Testis (tissue), 3 donors: Measurements from ENCODE around the gene LCLAT1. TPM values are rescaled to one million over a fixed set of nuclear protein-coding genes. Genes with fewer than 3 reads are reported as not detected.
"Not testable (repeated sequence)": the region's sequence is repeated elsewhere in the genome, so short reads cannot be mapped to it uniquely, and the experiment has no call there.

ENCODE experiments used
- DNase-seq: peaks from one replicate; pipeline ENCODE4 v3.0.0-alpha.2; 2019
- H3K27ac ChIP-seq, 2 donors: fragments of 200-600 bp; sonication (generic); one replicate each; pipeline ENCODE4 v1.5.1; 2019
- H3K27me3 ChIP-seq: fragments of 200-600 bp; sonication (generic); one replicate; pipeline ENCODE4 v1.5.1; 2019
- H3K36me3 ChIP-seq: fragments of 200-600 bp; sonication (generic); one replicate; pipeline ENCODE4 v1.5.1; 2017; ENCODE audit warnings: low read depth; ENCODE audit errors: missing control alignments
- H3K4me1 ChIP-seq: fragments of 200-600 bp; sonication (generic); one replicate; pipeline ENCODE4 v1.5.1; 2019
- H3K4me3 ChIP-seq, 2 donors: fragments of 200-600 bp; sonication (generic); one replicate each; pipeline ENCODE4 v1.5.1; 2017 to 2019
- H3K9me3 ChIP-seq: fragments of 200-600 bp; sonication (generic); one replicate; pipeline ENCODE4 v1.5.1; 2017
- POLR2A ChIP-seq: fragments of 450-650 bp; IDR thresholded peaks from one replicate; pipeline ENCODE4 v1.6.1; 2017; ENCODE audit warnings: antibody characterized with exemption, mild to moderate bottlenecking, moderate library complexity
- WGBS, 2 donors: methylation state at CpG; one replicate each; pipeline ENCODE4 v1.1.5; 2018; 5-methylcytosine and 5-hydroxymethylcytosine counted together
- intact Hi-C: fragments of 100-400 bp; cut with DNase I; formaldehyde crosslinking; loops from one replicate; pipeline ENCODE4 v1.15.1; 2023; ENCODE audit warnings: low total_unique reads
- polyA plus RNA-seq: library from polyadenylated mRNA; stranded (reverse); fragments of 350-450 nt; fragmentation: Illumina TruSeq; extraction: RNeasy Lipid Tissue Mini Kit (QIAGEN cat#74804); gene quantifications from one replicate; pipeline ENCODE4 v1.2.3, GENCODE V29; 2014; ENCODE audit warnings: low read depth, low replicate concordance; ENCODE audit not compliant: insufficient read depth
- total RNA-seq, 2 donors: library from RNA; depleted of rRNA; stranded (reverse); fragments of >200 nt; gene quantifications; one replicate each; pipeline ENCODE4 v1.2.3, GENCODE V29; 2016
- TF ChIP-seq, protein P1 (sequence below), 3 experiments: fragments of 450-650 bp in 2 of 3; fragments of 200-600 bp in 1 of 3; sonication (generic) in 1 of 3; IDR thresholded peaks; one replicate each; pipeline ENCODE4 v1.5.1; 2016 to 2019; ENCODE audit warnings: antibody characterized with exemption in 3 of 3, mild to moderate bottlenecking in 2 of 3, moderate library complexity in 1 of 3

The LCLAT1 gene
- total and polyA plus RNA-seq, 3 donors from 2014 or later = 11.1 to 39.4 (median 34.9) TPM

DNA sequence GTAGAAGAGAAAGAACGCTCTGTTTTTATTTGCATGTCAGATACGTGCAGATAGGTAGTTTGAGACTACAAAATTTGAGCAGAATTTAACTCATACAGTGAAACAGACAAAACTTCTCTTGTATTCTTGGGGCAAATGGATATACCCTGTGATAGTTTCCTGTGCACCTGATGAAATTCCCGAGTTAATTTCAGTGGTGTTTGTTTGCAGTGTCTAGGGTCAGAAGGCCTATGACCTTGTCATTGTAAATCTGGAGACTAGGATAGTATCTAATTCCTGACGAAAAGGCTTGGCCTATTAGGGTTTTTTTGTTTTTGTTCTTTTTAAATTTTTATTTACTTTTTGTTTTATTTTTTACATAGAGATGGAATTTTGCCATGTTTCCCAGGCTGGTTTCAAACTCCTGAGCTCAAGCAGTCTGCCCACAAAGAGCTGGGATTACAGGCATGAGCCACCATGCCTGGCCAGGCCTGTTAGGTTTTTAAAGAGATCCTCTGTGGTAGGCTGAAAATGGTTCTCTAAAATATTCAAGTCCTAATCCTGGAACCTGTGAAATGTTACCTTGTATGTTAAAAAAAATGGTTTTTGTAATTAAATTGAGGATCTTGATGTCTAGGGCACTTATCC is 17.6 kb downstream of the LCLAT1 start:
- Histone ChIP-seq H3K4me3 (no peak overlapping the region), H3K27ac (peak overlapping the region in 1 of 2 donors; percentile 34), H3K36me3 (no peaks in the 10 kb centered on the region), H3K4me1 (peaks cover 6% of the 10 kb centered on the region), H3K27me3 (no peaks in the 10 kb centered on the region), H3K9me3 (no peaks in the 10 kb centered on the region)
- intact Hi-C loops = no loop called here
- DNase-seq = no peak
- TF ChIP-seq POLR2A = no peak
- TF ChIP-seq, protein P1, sequence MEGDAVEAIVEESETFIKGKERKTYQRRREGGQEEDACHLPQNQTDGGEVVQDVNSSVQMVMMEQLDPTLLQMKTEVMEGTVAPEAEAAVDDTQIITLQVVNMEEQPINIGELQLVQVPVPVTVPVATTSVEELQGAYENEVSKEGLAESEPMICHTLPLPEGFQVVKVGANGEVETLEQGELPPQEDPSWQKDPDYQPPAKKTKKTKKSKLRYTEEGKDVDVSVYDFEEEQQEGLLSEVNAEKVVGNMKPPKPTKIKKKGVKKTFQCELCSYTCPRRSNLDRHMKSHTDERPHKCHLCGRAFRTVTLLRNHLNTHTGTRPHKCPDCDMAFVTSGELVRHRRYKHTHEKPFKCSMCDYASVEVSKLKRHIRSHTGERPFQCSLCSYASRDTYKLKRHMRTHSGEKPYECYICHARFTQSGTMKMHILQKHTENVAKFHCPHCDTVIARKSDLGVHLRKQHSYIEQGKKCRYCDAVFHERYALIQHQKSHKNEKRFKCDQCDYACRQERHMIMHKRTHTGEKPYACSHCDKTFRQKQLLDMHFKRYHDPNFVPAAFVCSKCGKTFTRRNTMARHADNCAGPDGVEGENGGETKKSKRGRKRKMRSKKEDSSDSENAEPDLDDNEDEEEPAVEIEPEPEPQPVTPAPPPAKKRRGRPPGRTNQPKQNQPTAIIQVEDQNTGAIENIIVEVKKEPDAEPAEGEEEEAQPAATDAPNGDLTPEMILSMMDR (IDR thresholded peaks at IDR 0.05) = no peak
- 65 to 70% methylated on average over 4 of the region's 4 CpGs for WGBS, 2 donors

DNA sequence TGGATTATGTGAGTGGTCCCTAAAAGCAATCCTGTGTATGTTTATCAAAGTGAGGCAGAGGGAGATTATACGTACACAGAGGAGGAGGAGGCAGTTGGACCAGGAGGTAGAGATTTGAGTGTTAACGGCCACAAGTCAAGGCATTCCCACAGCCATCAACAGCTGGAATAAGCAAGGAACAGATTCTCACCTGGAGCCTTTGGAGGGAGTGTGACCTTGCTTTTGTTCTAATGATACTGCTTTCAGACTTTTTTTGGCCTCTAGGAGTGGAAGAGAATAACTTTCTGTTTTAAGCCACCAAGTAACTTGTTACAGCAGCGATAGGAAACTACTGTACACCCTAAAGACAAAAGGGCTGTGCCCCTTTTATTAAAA is 18.1 kb downstream of the LCLAT1 start:
- no peaks in the 10 kb centered on the region for H3K9me3 ChIP-seq
- H3K27ac ChIP-seq = peak overlapping the region in 1 of 2 donors; percentile 34
- no peaks in the 10 kb centered on the region for H3K27me3 ChIP-seq
- 27 to 39% methylated on average over 3 of the region's 3 CpGs for WGBS, 2 donors
- peaks cover 6% of the 10 kb centered on the region for H3K4me1 ChIP-seq
- no peak for DNase-seq
- no peaks in the 10 kb centered on the region for H3K36me3 ChIP-seq
- intact Hi-C loops = no loop called here
- H3K4me3 ChIP-seq = no peak overlapping the region
- TF ChIP-seq POLR2A = no peak
- TF ChIP-seq, protein P1 (IDR thresholded peaks at IDR 0.05) = no peak

DNA sequence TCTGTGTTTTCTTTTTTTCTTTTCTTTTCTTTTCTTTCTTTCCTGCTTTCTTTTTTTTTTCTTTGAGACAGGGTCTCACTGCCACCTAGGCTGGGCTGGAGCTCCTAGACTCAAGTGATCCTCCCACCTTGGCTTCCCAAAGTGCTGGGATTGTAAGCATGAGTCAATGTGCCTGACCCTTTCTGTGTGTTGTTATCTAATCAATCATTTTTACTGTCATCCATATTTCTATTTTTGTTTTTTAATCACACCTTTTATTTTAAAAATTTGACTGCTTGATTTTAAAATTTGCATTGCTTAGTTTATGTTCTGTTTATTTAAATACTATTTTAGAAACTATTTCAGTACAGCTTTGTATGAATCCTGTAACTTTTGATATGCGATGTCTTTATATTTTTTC is 19.2 kb downstream of the LCLAT1 start:
- no peak for DNase-seq
- Histone ChIP-seq H3K4me1 (peaks cover 6% of the 10 kb centered on the region), H3K27ac (no peak overlapping the region), H3K9me3 (no peaks in the 10 kb centered on the region), H3K27me3 (no peaks in the 10 kb centered on the region), H3K36me3 (no peaks in the 10 kb centered on the region), H3K4me3 (no peak overlapping the region)
- intact Hi-C loops = no loop called here
- TF ChIP-seq, protein P1 (IDR thresholded peaks at IDR 0.05) = no peak
- TF ChIP-seq POLR2A = no peak
- WGBS, 2 donors = 94 to 98% methylated on average over 1 of the region's 1 CpG

DNA sequence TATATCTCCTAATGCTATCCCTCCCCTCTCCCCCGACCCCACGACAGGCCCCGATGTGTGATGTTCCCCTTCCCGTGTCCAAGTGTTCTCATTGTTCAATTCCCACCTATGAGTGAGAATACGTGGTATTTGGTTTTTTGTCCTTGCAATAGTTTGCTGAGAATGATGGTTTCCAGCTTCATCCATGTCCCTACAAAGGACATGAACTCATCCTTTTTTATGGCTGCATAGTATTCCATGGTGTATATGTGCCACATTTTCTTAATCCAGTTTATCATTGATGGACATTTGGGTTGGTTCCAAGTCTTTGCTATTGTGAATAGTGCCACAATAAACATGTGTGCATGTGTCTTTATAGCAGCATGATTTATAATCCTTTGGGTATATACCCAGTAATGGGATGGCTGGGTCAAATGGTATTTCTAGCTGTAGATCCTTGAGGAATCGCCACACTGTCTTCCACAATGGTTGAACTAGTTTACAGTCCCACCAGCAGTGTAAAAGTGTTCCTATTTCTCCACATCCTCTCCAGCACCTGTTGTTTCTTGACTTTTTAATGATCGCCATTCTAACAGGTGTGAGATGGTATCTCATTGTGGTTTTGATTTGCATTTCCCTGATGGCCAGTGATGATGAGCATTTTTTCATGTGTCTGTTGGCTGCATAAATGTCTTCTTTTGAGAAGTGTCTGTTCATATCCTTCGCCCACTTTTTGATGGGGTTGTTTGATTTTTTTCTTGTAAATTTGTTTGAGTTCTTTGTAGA is 20.2 kb downstream of the LCLAT1 start:
- DNase-seq, H3K27me3 ChIP-seq, intact Hi-C loops, H3K36me3 ChIP-seq, H3K4me1 ChIP-seq, H3K9me3 ChIP-seq, H3K27ac ChIP-seq, H3K4me3 ChIP-seq: not testable (repeated sequence)
- WGBS, 2 donors = 90 to 97% methylated on average over 8 of the region's 8 CpGs

DNA sequence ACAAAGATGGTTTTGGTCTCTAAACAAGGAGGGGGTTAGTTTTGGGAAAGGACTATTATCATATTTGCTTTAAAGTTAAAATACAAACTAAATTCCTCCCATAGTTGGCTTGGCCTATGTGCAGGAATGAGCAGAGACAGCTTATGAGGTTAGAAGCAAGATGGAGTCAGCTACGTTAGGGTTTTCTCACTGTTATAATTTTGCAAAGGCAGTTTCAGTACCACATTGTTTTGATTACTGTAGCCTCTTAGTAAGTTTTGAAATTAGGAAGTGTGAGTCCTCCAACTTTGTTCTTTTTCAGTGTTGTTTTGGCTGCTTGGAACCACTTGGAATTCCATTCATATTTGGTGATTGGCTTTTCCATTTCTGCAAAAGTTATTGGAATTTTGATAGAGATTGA is 23.4 kb downstream of the LCLAT1 start:
- Histone ChIP-seq H3K4me3 (no peak overlapping the region), H3K4me1 (peaks cover under 1% of the 10 kb centered on the region), H3K27me3 (no peaks in the 10 kb centered on the region), H3K9me3 (no peaks in the 10 kb centered on the region), H3K36me3 (no peaks in the 10 kb centered on the region), H3K27ac (no peak overlapping the region)
- 84 to 89% methylated on average over 1 of the region's 1 CpG for WGBS, 2 donors
- TF ChIP-seq POLR2A = no peak
- TF ChIP-seq, protein P1 (IDR thresholded peaks at IDR 0.05) = no peak
- intact Hi-C loops = no loop called here
- no peak for DNase-seq
